ENCODE data around the gene ADAMTS4. TPM values are rescaled to one million over a fixed set of nuclear protein-coding genes. Genes with fewer than 3 reads are reported as not detected.

ADAMTS4 gene
- total and polyA plus RNA-seq, 2 donors (not counting 1 experiment from before 2014, with no cell fraction given): 0.10 TPM; not detected in 1

- ChIA-PET POLR2A (no interaction called here), CTCF (interaction anchor here (0.6 to 2.5 kb wide), 3 partner anchors 10 to 146 kb away, joined by 5 to 8 read pairs (median 7); partner anchors contain the start of gene TOMM40L)
- no peak overlapping the region for H3K4me3 Mint-ChIP-seq
- no peaks in the 10 kb centered on the region for H3K79me2 ChIP-seq (ENCODE audit: control insufficient read depth, insufficient read depth, low read length)
- H3K36me3 ChIP-seq (replicated peaks in 1 of 2; ENCODE audit: control extremely low read depth in 1 of 2, control insufficient read depth in 1 of 2, extremely low read depth in 1 of 2, insufficient read depth in 2 of 2, low read length in 1 of 2): no peaks in the 10 kb centered on the region
- no peak overlapping the region for H2AFZ ChIP-seq (ENCODE audit: insufficient read depth, low read depth, low read length, poor library complexity, severe bottlenecking)
- DNase-seq (no peak), ATAC-seq (ENCODE audit: low read depth) (no peak)
- H3K27me3 Mint-ChIP-seq: peaks cover 28% of the 10 kb centered on the region
- H3K4me2 ChIP-seq (replicated peaks; ENCODE audit: low read depth, low read length, poor library complexity, severe bottlenecking): no peak overlapping the region
- no peak overlapping the region for H3K4me3 ChIP-seq (ENCODE audit: control extremely low read depth in 1 of 5, extremely low read depth in 1 of 5, insufficient read depth in 1 of 5, low read depth in 2 of 5, low read length in 4 of 5)
- intact Hi-C loops (cut with micrococcal nuclease): no loop called here
- no peak overlapping the region for H3K27ac Mint-ChIP-seq
- H3K27me3 ChIP-seq (replicated peaks in 1 of 4; ENCODE audit: control extremely low read depth in 1 of 4, control insufficient read depth in 3 of 4, insufficient read depth in 4 of 4, low read length in 3 of 4): peaks cover 0 to 15% (median 0%) of the 10 kb centered on the region in 4 experiments
- no peaks in the 10 kb centered on the region for H3K9me3 Mint-ChIP-seq (ENCODE audit: insufficient read depth)
- H3K27ac ChIP-seq (ENCODE audit: low read length in 2 of 2): no peak overlapping the region
- H3K9me3 ChIP-seq (ENCODE audit: control extremely low read depth in 1 of 3, control insufficient read depth in 2 of 3, insufficient read depth in 1 of 3, low read length in 2 of 3): no peaks in the 10 kb centered on the region
- H3K4me1 ChIP-seq (ENCODE audit: control insufficient read depth in 2 of 2, insufficient read depth in 2 of 2, low read length in 2 of 2): no peaks in the 10 kb centered on the region
- H4K20me1 ChIP-seq (ENCODE audit: control insufficient read depth, insufficient read depth, low read length, poor library complexity, severe bottlenecking): no peaks in the 10 kb centered on the region
- no peak for TF ChIP-seq EZH2 (IDR thresholded peaks at IDR 0.05; ENCODE audit: borderline replicate concordance, insufficient read depth, low read depth, low read length, poor library complexity, severe bottlenecking)
- TF ChIP-seq, protein P1, sequence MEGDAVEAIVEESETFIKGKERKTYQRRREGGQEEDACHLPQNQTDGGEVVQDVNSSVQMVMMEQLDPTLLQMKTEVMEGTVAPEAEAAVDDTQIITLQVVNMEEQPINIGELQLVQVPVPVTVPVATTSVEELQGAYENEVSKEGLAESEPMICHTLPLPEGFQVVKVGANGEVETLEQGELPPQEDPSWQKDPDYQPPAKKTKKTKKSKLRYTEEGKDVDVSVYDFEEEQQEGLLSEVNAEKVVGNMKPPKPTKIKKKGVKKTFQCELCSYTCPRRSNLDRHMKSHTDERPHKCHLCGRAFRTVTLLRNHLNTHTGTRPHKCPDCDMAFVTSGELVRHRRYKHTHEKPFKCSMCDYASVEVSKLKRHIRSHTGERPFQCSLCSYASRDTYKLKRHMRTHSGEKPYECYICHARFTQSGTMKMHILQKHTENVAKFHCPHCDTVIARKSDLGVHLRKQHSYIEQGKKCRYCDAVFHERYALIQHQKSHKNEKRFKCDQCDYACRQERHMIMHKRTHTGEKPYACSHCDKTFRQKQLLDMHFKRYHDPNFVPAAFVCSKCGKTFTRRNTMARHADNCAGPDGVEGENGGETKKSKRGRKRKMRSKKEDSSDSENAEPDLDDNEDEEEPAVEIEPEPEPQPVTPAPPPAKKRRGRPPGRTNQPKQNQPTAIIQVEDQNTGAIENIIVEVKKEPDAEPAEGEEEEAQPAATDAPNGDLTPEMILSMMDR (IDR thresholded peaks at IDR 0.05): no peak
- H3K9ac ChIP-seq (ENCODE audit: low read length): no peak overlapping the region
- no peaks in the 10 kb centered on the region for H3K4me1 Mint-ChIP-seq
- no CpG with 5 or more reads among the region's 5 CpGs for WGBS (ENCODE audit: insufficient coverage)
These were observed 37.3 kb upstream of the ADAMTS4 start for GRCh38 chr1:161235957-161236775.

GRCh38 chr1:161233102-161233501 is 34.2 kb upstream of the ADAMTS4 start:
- Histone ChIP-seq H3K9ac (ENCODE audit: low read length) (no peak overlapping the region), H3K9me3 (ENCODE audit: control extremely low read depth in 1 of 3, control insufficient read depth in 2 of 3, insufficient read depth in 1 of 3, low read length in 2 of 3) (no peaks in the 10 kb centered on the region), H2AFZ (ENCODE audit: insufficient read depth, low read depth, low read length, poor library complexity, severe bottlenecking) (no peak overlapping the region), H3K4me1 (ENCODE audit: control insufficient read depth in 2 of 2, insufficient read depth in 2 of 2, low read length in 2 of 2) (no peaks in the 10 kb centered on the region), H3K79me2 (ENCODE audit: control insufficient read depth, insufficient read depth, low read length) (no peaks in the 10 kb centered on the region), H3K4me2 (replicated peaks; ENCODE audit: low read depth, low read length, poor library complexity, severe bottlenecking) (no peak overlapping the region), H3K4me3 (ENCODE audit: control extremely low read depth in 1 of 5, extremely low read depth in 1 of 5, insufficient read depth in 1 of 5, low read depth in 2 of 5, low read length in 4 of 5) (no peak overlapping the region), H3K36me3 (replicated peaks in 1 of 2; ENCODE audit: control extremely low read depth in 1 of 2, control insufficient read depth in 1 of 2, extremely low read depth in 1 of 2, insufficient read depth in 2 of 2, low read length in 1 of 2) (peaks cover 1 to 18% of the 10 kb centered on the region in 2 experiments), H3K27ac (ENCODE audit: low read length in 2 of 2) (no peak overlapping the region), H4K20me1 (ENCODE audit: control insufficient read depth, insufficient read depth, low read length, poor library complexity, severe bottlenecking) (no peaks in the 10 kb centered on the region), H3K27me3 (replicated peaks in 1 of 4; ENCODE audit: control extremely low read depth in 1 of 4, control insufficient read depth in 3 of 4, insufficient read depth in 4 of 4, low read length in 3 of 4) (peaks cover 0 to 12% (median 0%) of the 10 kb centered on the region in 4 experiments)
- Mint-ChIP-seq H3K27ac (no peak overlapping the region), H3K4me1 (peaks cover 4% of the 10 kb centered on the region), H3K4me3 (no peak overlapping the region), H3K27me3 (peaks cover 17% of the 10 kb centered on the region), H3K9me3 (ENCODE audit: insufficient read depth) (no peaks in the 10 kb centered on the region)
- CTCF ChIA-PET: no interaction called here
- POLR2A ChIA-PET: no interaction called here
- intact Hi-C loops (cut with micrococcal nuclease): no loop called here
- no peak for ATAC-seq (ENCODE audit: low read depth)
- DNase-seq: no peak
- 90% methylated on average over 9 of the region's 9 CpGs for WGBS (ENCODE audit: insufficient coverage)
- TF ChIP-seq EZH2 (IDR thresholded peaks at IDR 0.05; ENCODE audit: borderline replicate concordance, insufficient read depth, low read depth, low read length, poor library complexity, severe bottlenecking): no peak
- TF ChIP-seq, protein P1 (IDR thresholded peaks at IDR 0.05): no peak

Measured in B cell (primary cell).